Loucy (cell line): ENCODE measurements around the gene AGPAT2.

Experiments used
- H2AFZ ChIP-seq: fragments of 200-600 bp; sonication (generic); 2 replicates; pipeline ENCODE4 v1.6.0; 2016; ENCODE audit warnings: antibody characterized with exemption, mild to moderate bottlenecking, low read length, moderate library complexity
- H3F3A ChIP-seq: fragments of 200-600 bp; 2 replicates; pipeline ENCODE4 v1.6.0; 2016; ENCODE audit warnings: antibody characterized with exemption, low read depth, mild to moderate bottlenecking
- H3K27me3 ChIP-seq: fragments of 200-600 bp; sonication (generic); 2 replicates; pipeline ENCODE4 v1.6.1; 2014; ENCODE audit warnings: low read length, mild to moderate bottlenecking; ENCODE audit not compliant: insufficient read depth, poor library complexity, severe bottlenecking
- H3K36me3 ChIP-seq: fragments of 200-600 bp; sonication (generic); 2 replicates; pipeline ENCODE4 v1.6.1; 2016; ENCODE audit warnings: low read length; ENCODE audit not compliant: insufficient read depth
- H3K4me1 ChIP-seq: fragments of 200-600 bp; sonication (generic); 2 replicates; pipeline ENCODE4 v1.5.1; 2014; ENCODE audit warnings: low read length, mild to moderate bottlenecking; ENCODE audit not compliant: insufficient read depth, poor library complexity, severe bottlenecking
- H3K4me2 ChIP-seq: fragments of 200-600 bp; sonication (generic); 2 replicates; pipeline ENCODE4 v1.6.0; 2014; ENCODE audit warnings: antibody characterized with exemption, low read length, low read depth, mild to moderate bottlenecking; ENCODE audit not compliant: poor library complexity, severe bottlenecking
- H3K4me3 ChIP-seq: fragments of 200-600 bp; sonication (generic); 2 replicates; pipeline ENCODE4 v1.5.1; 2014; ENCODE audit warnings: low read length, mild to moderate bottlenecking, mixed read lengths; ENCODE audit not compliant: poor library complexity, severe bottlenecking
- H3K79me2 ChIP-seq: fragments of 200-600 bp; sonication (generic); 2 replicates; pipeline ENCODE4 v1.6.1; 2014; ENCODE audit warnings: low read length; ENCODE audit not compliant: insufficient read depth
- H3K9ac ChIP-seq: fragments of 200-600 bp; sonication (generic); 2 replicates; pipeline ENCODE4 v1.6.0; 2014; ENCODE audit warnings: mild to moderate bottlenecking, low read depth, low read length, moderate library complexity; ENCODE audit not compliant: poor library complexity, severe bottlenecking
- H3K9me2 ChIP-seq: fragments of 200-600 bp; sonication (generic); replicated peaks from 2 replicates; pipeline ENCODE4 v1.6.1; 2016; ENCODE audit warnings: low read depth, low read length, mixed read lengths
- H3K9me3 ChIP-seq: fragments of 200-600 bp; sonication (generic); 2 replicates; pipeline ENCODE4 v1.6.1; 2014; ENCODE audit warnings: mild to moderate bottlenecking, antibody characterized with exemption, low read length, low read depth; ENCODE audit not compliant: insufficient read depth
- H4K20me1 ChIP-seq: fragments of 200-600 bp; sonication (generic); 2 replicates; pipeline ENCODE4 v1.6.0; 2014; ENCODE audit warnings: antibody characterized with exemption, low read length, mild to moderate bottlenecking; ENCODE audit not compliant: insufficient read depth, poor library complexity, severe bottlenecking
- EZH2phosphoT487 ChIP-seq: fragments of 200-600 bp; IDR thresholded peaks from 2 replicates; pipeline ENCODE4 v1.6.1; 2018; ENCODE audit warnings: antibody characterized with exemption, mild to moderate bottlenecking, moderate library complexity, borderline replicate concordance
- TF ChIP-seq, protein P1 (sequence below): fragments of 200-600 bp; sonication (generic); conservative IDR thresholded peaks from 2 replicates; pipeline ENCODE4 v1.5.1; 2014; ENCODE audit warnings: mild to moderate bottlenecking, antibody characterized with exemption, low read length

The AGPAT2 gene

GRCh38 chr9:136720898-136721338 is 33.7 kb upstream of the AGPAT2 start:
- H3K4me3 ChIP-seq, result no peak overlapping the region
- no peak overlapping the region for H3K4me2 ChIP-seq
- H3K27me3 ChIP-seq, result no peaks in the 10 kb centered on the region
- H3K9me3 ChIP-seq, result no peaks in the 10 kb centered on the region
- no peak overlapping the region for H3K9ac ChIP-seq
- TF ChIP-seq, protein P1, sequence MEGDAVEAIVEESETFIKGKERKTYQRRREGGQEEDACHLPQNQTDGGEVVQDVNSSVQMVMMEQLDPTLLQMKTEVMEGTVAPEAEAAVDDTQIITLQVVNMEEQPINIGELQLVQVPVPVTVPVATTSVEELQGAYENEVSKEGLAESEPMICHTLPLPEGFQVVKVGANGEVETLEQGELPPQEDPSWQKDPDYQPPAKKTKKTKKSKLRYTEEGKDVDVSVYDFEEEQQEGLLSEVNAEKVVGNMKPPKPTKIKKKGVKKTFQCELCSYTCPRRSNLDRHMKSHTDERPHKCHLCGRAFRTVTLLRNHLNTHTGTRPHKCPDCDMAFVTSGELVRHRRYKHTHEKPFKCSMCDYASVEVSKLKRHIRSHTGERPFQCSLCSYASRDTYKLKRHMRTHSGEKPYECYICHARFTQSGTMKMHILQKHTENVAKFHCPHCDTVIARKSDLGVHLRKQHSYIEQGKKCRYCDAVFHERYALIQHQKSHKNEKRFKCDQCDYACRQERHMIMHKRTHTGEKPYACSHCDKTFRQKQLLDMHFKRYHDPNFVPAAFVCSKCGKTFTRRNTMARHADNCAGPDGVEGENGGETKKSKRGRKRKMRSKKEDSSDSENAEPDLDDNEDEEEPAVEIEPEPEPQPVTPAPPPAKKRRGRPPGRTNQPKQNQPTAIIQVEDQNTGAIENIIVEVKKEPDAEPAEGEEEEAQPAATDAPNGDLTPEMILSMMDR, result no peak
- TF ChIP-seq EZH2phosphoT487, result no peak
- H3F3A ChIP-seq, result no peaks in the 10 kb centered on the region
- H3K79me2 ChIP-seq, result peaks cover 25% of the 10 kb centered on the region
- H2AFZ ChIP-seq, result no peak overlapping the region
- peaks cover 5% of the 10 kb centered on the region for H3K4me1 ChIP-seq
- H3K36me3 ChIP-seq, result peaks cover 26% of the 10 kb centered on the region; the same call in 1 of the 2 replicates
- H4K20me1 ChIP-seq, result peaks cover 24% of the 10 kb centered on the region
- H3K9me2 ChIP-seq, result no peaks in the 10 kb centered on the region

DNA sequence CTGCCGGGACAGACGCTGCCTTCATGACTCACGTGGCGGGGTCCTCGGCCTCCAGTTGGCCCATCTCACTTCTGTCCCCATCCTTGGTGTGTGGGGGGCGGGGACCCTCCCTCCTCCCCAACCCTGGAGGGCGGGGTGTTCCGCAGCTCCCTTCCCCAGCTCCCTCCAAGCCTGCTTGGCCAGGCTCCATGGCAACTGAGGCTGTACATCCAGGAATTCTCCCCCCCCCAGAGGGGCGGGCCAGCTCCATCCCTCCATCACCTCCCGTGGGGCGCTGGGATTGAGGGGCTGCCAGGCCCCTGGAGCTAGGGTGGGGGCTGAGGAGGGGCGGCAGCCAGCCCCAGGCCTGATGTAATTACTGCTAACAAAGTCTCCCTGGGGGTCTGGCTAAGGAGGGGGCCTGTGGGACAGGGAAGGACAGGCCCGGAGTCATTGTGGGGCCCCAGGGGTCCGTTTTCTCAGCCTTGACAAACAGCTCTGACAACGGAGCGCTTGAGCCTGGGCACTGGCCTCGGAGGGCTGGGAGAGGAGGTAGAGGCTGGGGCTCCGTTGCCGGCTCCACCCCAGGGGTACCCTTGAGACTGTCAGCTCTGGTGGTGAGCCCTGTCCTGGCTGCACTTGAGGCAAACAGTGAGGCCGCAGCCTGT is 33.1 kb upstream of the AGPAT2 start:
- peaks cover 20% of the 10 kb centered on the region; the same call in 1 of the 2 replicates for H3K36me3 ChIP-seq
- no peaks in the 10 kb centered on the region for H3K9me2 ChIP-seq
- H4K20me1 ChIP-seq, result peaks cover 19% of the 10 kb centered on the region
- peaks cover 20% of the 10 kb centered on the region for H3K79me2 ChIP-seq
- H3K9me3 ChIP-seq, result no peaks in the 10 kb centered on the region
- H2AFZ ChIP-seq, result no peak overlapping the region
- H3F3A ChIP-seq, result no peaks in the 10 kb centered on the region
- peaks cover under 1% of the 10 kb centered on the region for H3K4me1 ChIP-seq
- H3K4me3 ChIP-seq, result no peak overlapping the region
- no peak overlapping the region for H3K9ac ChIP-seq
- no peak overlapping the region for H3K4me2 ChIP-seq
- TF ChIP-seq, protein P1, result no peak
- TF ChIP-seq EZH2phosphoT487, result no peak
- no peaks in the 10 kb centered on the region for H3K27me3 ChIP-seq

DNA sequence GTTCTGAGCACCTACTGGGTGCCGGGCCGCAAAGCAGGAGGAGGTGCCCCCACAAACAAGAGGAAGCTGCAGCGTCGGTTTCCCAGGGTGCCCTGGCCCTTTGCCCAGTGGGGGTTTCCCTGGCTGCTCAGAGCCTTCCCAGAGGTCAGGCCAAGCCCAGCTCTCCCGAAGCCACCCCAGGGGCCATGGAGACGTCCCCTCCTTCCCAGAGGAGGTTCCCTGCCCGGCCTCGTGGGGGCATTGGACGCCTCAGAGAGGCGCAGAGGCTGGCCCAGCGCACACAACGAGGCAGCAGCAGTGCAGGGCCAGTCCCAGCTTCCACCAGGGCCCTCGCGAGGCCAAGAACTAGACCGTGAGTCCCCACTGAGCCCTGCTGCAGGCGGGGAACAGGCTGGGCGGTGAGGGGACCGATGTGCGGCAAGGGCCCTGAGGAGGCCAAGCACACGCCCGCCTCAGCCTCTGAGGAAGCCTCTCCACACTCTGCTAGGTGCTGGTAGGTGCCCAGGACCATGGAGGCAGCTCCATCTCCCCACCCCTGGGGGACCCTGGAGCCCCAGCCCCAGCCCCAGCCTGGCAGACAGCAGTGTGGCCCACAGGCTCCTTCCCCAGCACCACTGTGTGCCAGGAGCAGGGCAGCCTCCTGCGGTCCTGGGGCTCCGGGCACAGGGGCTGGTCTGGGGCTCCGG is 32.1 kb upstream of the AGPAT2 start:
- Histone ChIP-seq H3K9me3 (no peaks in the 10 kb centered on the region), H3K27me3 (no peaks in the 10 kb centered on the region), H3K9ac (no peak overlapping the region), H3K4me1 (no peaks in the 10 kb centered on the region), H3K9me2 (no peaks in the 10 kb centered on the region), H3K79me2 (peaks cover 9% of the 10 kb centered on the region), H4K20me1 (peaks cover 9% of the 10 kb centered on the region), H3K4me3 (no peak overlapping the region), H3K36me3 (peaks cover 13% of the 10 kb centered on the region; the same call in 1 of the 2 replicates), H3F3A (no peaks in the 10 kb centered on the region), H3K4me2 (no peak overlapping the region), H2AFZ (no peak overlapping the region)
- TF ChIP-seq, protein P1, result no peak
- TF ChIP-seq EZH2phosphoT487, result no peak
